ENCODE measurements around the gene ADAM20. TPM values are rescaled to one million over a fixed set of nuclear protein-coding genes. Genes with fewer than 3 reads are reported as not detected.
"Not testable (repeated sequence)": the region's sequence is repeated elsewhere in the genome, so short reads cannot be mapped to it uniquely, and the experiment has no call there.

The ADAM20 gene
- total RNA-seq, 4 donors from 2014 or later: 0.53 to 3.2 (median 1.4) TPM

DNA sequence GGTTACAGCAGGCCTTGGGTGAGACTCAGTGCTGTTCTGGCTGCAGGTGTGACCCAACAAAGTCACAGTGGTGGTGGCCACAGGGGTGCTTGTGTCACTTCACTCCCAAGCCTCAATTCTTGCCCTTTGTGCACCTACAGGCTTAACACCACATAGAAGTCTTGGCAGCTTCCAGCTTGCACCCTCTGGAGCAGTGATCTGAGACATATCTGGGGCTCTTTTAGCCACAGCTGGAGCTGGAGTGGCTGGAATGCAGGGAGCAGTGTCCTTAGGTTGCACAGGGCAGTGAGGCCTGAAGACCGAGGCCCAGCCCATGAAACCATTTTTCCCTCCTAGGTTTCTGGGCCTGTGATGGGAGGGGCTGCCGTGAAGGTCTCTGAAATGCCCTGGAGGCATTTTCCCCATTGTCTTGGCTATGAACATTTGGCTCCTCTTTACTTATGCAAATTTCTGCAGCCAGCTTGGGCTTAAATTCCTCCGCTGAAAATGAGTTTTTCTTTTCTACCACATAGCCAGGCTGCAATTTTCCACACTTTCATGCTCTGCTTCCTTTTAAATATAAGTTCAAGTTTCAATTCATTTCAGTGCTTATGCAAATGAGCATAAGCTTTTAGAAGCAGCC, 45.1 kb downstream of the ADAM20 start:
- H3K27ac ChIP-seq: no peak overlapping the region
- H3K36me3 ChIP-seq: no peaks in the 10 kb centered on the region
- H3K27me3 ChIP-seq: no peaks in the 10 kb centered on the region
- H3K9me3 ChIP-seq: peaks cover 0 to 33% (median 10%) of the 10 kb centered on the region in 4 donors
- no peak for TF ChIP-seq CTCF (IDR thresholded peaks at IDR 0.05)
- no peak for TF ChIP-seq POLR2A (IDR thresholded peaks at IDR 0.05)
- no peaks in the 10 kb centered on the region for H3K4me1 ChIP-seq
- H3K4me3 ChIP-seq: no peak overlapping the region
- no peak for DNase-seq

DNA sequence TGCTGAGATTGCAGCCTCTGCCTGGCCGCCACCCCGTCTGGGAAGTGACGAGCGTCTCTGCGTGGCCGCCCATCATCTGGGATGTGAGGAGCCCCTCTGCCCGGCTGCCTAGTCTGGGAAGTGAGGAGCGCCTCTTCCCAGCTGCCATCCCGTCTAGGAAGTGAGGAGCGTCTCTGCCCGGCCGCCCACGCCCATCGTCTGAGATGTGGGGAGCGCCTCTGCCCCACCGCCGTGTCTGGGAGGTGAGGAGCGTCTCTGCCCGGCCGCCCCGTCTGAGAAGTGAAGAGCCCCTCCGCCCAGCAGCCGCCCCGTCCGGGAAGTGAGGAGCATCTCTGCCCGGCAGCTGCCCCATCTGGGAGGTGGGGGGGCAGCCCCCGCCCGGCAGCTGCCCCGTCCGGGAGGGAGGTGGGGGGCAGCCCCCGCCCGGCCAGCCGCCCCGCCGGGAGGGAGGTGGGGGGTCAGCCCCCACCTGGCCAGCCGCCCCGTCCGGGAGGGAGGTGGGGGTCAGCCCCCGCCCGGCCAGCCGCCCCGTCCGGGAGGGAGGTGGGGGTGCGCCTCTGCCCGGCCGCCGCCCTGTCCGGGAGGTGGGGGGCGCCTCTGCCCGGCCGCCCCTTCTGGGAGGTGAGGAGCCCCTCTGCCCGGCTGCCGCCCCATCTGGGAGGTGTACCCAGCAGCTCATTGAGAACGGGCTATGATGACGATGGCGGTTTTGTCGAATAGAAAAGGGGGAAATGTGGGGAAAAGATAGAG, 57.3 kb downstream of the ADAM20 start:
- not testable (repeated sequence) for H3K27ac ChIP-seq, H3K36me3 ChIP-seq, H3K4me3 ChIP-seq, H3K9me3 ChIP-seq, DNase-seq, H3K4me1 ChIP-seq, H3K27me3 ChIP-seq

- not testable (repeated sequence) for H3K27ac ChIP-seq, H3K4me3 ChIP-seq, H3K4me1 ChIP-seq, H3K9me3 ChIP-seq, H3K27me3 ChIP-seq, H3K36me3 ChIP-seq, DNase-seq
These were observed 59.3 kb downstream of the ADAM20 start for GRCh38 chr14:70475459-70475858.

GRCh38 chr14:70473825-70474224, 61.0 kb downstream of the ADAM20 start:
- no peak overlapping the region for H3K27ac ChIP-seq
- H3K27me3 ChIP-seq: no peaks in the 10 kb centered on the region
- DNase-seq: no peak
- H3K4me3 ChIP-seq: no peak overlapping the region
- no peaks in the 10 kb centered on the region for H3K4me1 ChIP-seq
- H3K36me3 ChIP-seq: no peaks in the 10 kb centered on the region
- H3K9me3 ChIP-seq: no peaks in the 10 kb centered on the region
- TF ChIP-seq POLR2A (IDR thresholded peaks at IDR 0.05): no peak
- no peak for TF ChIP-seq CTCF (IDR thresholded peaks at IDR 0.05)

Small RNA genes within 50 kb of the gene (small RNA-seq; reads per million reads assigned to genes)
- 0 reads per million in 2 donors for gene RNU6-659P

Other genes starting within 250 kb of the ADAM20 start
- 10 to 100 TPM; 15.4 to 48.7 (median 25.9) TPM for gene COX16, start 175.3 kb downstream of the ADAM20 start, total RNA-seq
- gene SYNJ2BP, start 117.9 kb downstream of the ADAM20 start, total RNA-seq: 10 to 100 TPM; 34.4 to 40.2 (median 38.9) TPM
- not detected for gene ADAM21, start 82.8 kb downstream of the ADAM20 start, total RNA-seq
- 10 to 100 TPM; 26.0 to 42.1 (median 28.1) TPM for gene MED6, start 65.7 kb upstream of the ADAM20 start, total RNA-seq
- under 1 TPM; 0.35 to 0.83 (median 0.46) TPM for gene TTC9, start 106.9 kb upstream of the ADAM20 start, total RNA-seq